A549 (cell line): Measurements from ENCODE around the gene TTC7B. TPM values are rescaled to one million over a fixed set of nuclear protein-coding genes. Genes with fewer than 3 reads are reported as not detected.

Experiments used
- ATAC-seq, 2 experiments: fragments of 200-7000 bp in 1 of 2; fragments of >200 bp in 1 of 2; cut with Nextera tagmentation in 1 of 2; cut with Tn5 transposase in 1 of 2; 3 replicates each; pipeline versions ENCODE4 v1.8.0 to v1.9.1; 2018 to 2020; ENCODE audit warnings: mild to moderate bottlenecking in 1 of 2, moderate library complexity in 1 of 2
- CTCF ChIA-PET: fragments of 300-600 bp; sonication (Branson Sonifier 250); formaldehyde crosslinking; extraction: SDS; loops from one replicate; lab custom pipeline; 2021; ENCODE audit warnings: antibody characterized with exemption, inconsistent platforms; lab: Yijun Ruan, JAX
- POLR2A ChIA-PET: fragments of 350-600 bp; formaldehyde crosslinking; extraction: SDS; loops from one replicate; lab custom pipeline; 2021; ENCODE audit warnings: antibody characterized with exemption, inconsistent platforms; lab: Yijun Ruan, JAX
- DNase-seq, 2 experiments: peaks; one replicate each; pipeline versions ENCODE4 v3.0.0 to v3.0.0-alpha.2; 2011 to 2016; ENCODE audit warnings: low read depth in 1 of 2, low spot score in 1 of 2
- FAIRE-seq: peaks from 2 replicates; lab custom pipeline; 2011; peaks lifted over from hg19 to GRCh38; lab: Jason Lieb, UNC
- H3K27ac ChIP-seq, 2 experiments: fragments of >200 bp; sonication (Bioruptor Twin); formaldehyde crosslinking; 3 replicates each; pipeline ENCODE4 v1.5.1; 2016 to 2017
- H3K4me1 ChIP-seq: fragments of >200 bp; sonication (Bioruptor Twin); formaldehyde crosslinking; 3 replicates; pipeline ENCODE4 v1.6.1; 2016
- H3K4me2 ChIP-seq: fragments of >200 bp; sonication (Bioruptor Twin); formaldehyde crosslinking; 3 replicates; pipeline ENCODE4 v1.6.1; 2016
- H3K4me3 ChIP-seq: fragments of >200 bp; sonication (Bioruptor Twin); formaldehyde crosslinking; 3 replicates; pipeline ENCODE4 v1.5.1; 2016
- H3K9me3 ChIP-seq: fragments of >200 bp; sonication (Bioruptor Twin); formaldehyde crosslinking; 3 replicates; pipeline ENCODE4 v1.6.1; 2016
- CBX8 ChIP-seq: fragments of 200-600 bp; sonication (generic); IDR thresholded peaks from 2 replicates; pipeline ENCODE4 v1.6.1; 2016
- CEBPB ChIP-seq, 2 experiments: fragments of >200 bp in 1 of 2; sonication (Bioruptor Twin) in 1 of 2; formaldehyde crosslinking in 1 of 2; IDR thresholded peaks; 2 replicates each; pipeline ENCODE4 v1.6.1; 2012 to 2016
- CHD2 ChIP-seq: fragments of 150-350 bp; IDR thresholded peaks from 2 replicates; pipeline ENCODE4 v1.6.1; 2014; ENCODE audit warnings: low read length; ENCODE audit not compliant: partially characterized antibody
- EHF ChIP-seq: fragments of 250-450 bp; sonication (Bioruptor Pico); IDR thresholded peaks from 2 replicates; pipeline ENCODE4 v1.5.0; 2020; ENCODE audit warnings: mild to moderate bottlenecking
- EHMT2 ChIP-seq: fragments of 200-600 bp; sonication (generic); IDR thresholded peaks from 2 replicates; pipeline ENCODE4 v1.6.1; 2016; ENCODE audit warnings: antibody characterized with exemption, low read depth, mild to moderate bottlenecking, moderate library complexity
- ELK1 ChIP-seq: fragments of 150-350 bp; IDR thresholded peaks from 2 replicates; pipeline ENCODE4 v1.6.1; 2014; ENCODE audit warnings: low read depth, mild to moderate bottlenecking, low read length
- ESRRA ChIP-seq: fragments of 150-350 bp; IDR thresholded peaks from 2 replicates; pipeline ENCODE4 v1.6.1; 2014; ENCODE audit warnings: mild to moderate bottlenecking, low read length, borderline replicate concordance
- FOSB ChIP-seq: fragments of 250-450 bp; sonication (Bioruptor Pico); IDR thresholded peaks from 2 replicates; pipeline ENCODE4 v1.5.0; 2020; ENCODE audit warnings: mild to moderate bottlenecking, moderate library complexity
- HES2 ChIP-seq: fragments of >200 bp; sonication (Bioruptor Twin); formaldehyde crosslinking; IDR thresholded peaks from 2 replicates; pipeline ENCODE4 v1.6.1; 2016
- HEYL ChIP-seq: fragments of 250-450 bp; sonication (Bioruptor Pico); IDR thresholded peaks from 2 replicates; pipeline ENCODE4 v1.8.0; 2021; ENCODE audit warnings: mild to moderate bottlenecking, moderate library complexity
- HOXA7 ChIP-seq: fragments of 250-450 bp; sonication (Bioruptor Pico); IDR thresholded peaks from 2 replicates; pipeline ENCODE4 v1.5.0; 2020; ENCODE audit warnings: mild to moderate bottlenecking, moderate library complexity
- HOXB13 ChIP-seq: fragments of 250-450 bp; sonication (Bioruptor Pico); IDR thresholded peaks from 2 replicates; pipeline ENCODE4 v1.5.0; 2020; ENCODE audit warnings: low read depth, mild to moderate bottlenecking, moderate library complexity
- MAFK ChIP-seq: fragments of 450-650 bp; IDR thresholded peaks from 2 replicates; pipeline ENCODE4 v1.6.1; 2014; ENCODE audit not compliant: partially characterized antibody
- MAX ChIP-seq: IDR thresholded peaks from 2 replicates; pipeline ENCODE4 v1.6.1; 2012
- NPAS2 ChIP-seq: fragments of 250-450 bp; sonication (Bioruptor Pico); IDR thresholded peaks from 2 replicates; pipeline ENCODE4 v1.8.0; 2022; ENCODE audit warnings: mild to moderate bottlenecking, moderate library complexity, borderline replicate concordance
- NR3C1 ChIP-seq: fragments of >200 bp; sonication (Bioruptor Twin); formaldehyde crosslinking; IDR thresholded peaks from 3 replicates; pipeline ENCODE4 v1.6.1; 2017
- PBX3 ChIP-seq: IDR thresholded peaks from 2 replicates; pipeline ENCODE4 v1.6.1; 2012
- PHF8 ChIP-seq: fragments of 200-600 bp; sonication (generic); IDR thresholded peaks from 2 replicates; pipeline ENCODE4 v1.6.1; 2016; ENCODE audit warnings: low read depth, mild to moderate bottlenecking, antibody characterized with exemption, moderate library complexity, borderline replicate concordance
- POLR2AphosphoS2 ChIP-seq: conservative IDR thresholded peaks from 2 replicates; pipeline ENCODE4 v1.6.1; 2012; ENCODE audit warnings: low read length, improper control_type of control experiment, inconsistent platforms
- REST ChIP-seq: fragments of 200-600 bp; sonication (generic); IDR thresholded peaks from 2 replicates; pipeline ENCODE4 v1.6.1; 2016; ENCODE audit warnings: antibody characterized with exemption, mild to moderate bottlenecking, moderate library complexity
- SMC3 ChIP-seq: fragments of >200 bp; sonication (Bioruptor Twin); formaldehyde crosslinking; IDR thresholded peaks from 3 replicates; pipeline ENCODE4 v1.6.1; 2018; ENCODE audit warnings: inconsistent platforms
- TFCP2L1 ChIP-seq: fragments of 250-450 bp; sonication (Bioruptor Pico); IDR thresholded peaks from 2 replicates; pipeline ENCODE4 v1.5.0; 2021; ENCODE audit warnings: mild to moderate bottlenecking
- USF2 ChIP-seq: fragments of 450-650 bp; IDR thresholded peaks from 2 replicates; pipeline ENCODE4 v1.6.1; 2014; ENCODE audit warnings: antibody characterized with exemption
- ZC3H11A ChIP-seq: fragments of 450-650 bp; IDR thresholded peaks from 2 replicates; pipeline ENCODE4 v1.6.1; 2014; ENCODE audit warnings: antibody characterized with exemption, mild to moderate bottlenecking
- WGBS: methylation state at CpG from one replicate; pipeline ENCODE4 v1.1.6; 2017; ENCODE audit errors: missing lambda C conversion rate; 5-methylcytosine and 5-hydroxymethylcytosine counted together
- polyA plus RNA-seq, 4 experiments: library from polyadenylated mRNA; depleted of rRNA in 3 of 4; stranded (reverse); fragments of >200 nt; fragmentation: RNase III in 1 of 4; extraction: RNeasy Plus Mini Kit Qiagen cat#74134 plus additional on column Dnase treatment in 1 of 4; gene quantifications; 2 replicates in 3 of 4; 3 replicates in 1 of 4; pipeline ENCODE4 v1.2.3, GENCODE V29; 2011 to 2017

TTC7B gene
- polyA plus RNA-seq, 2 of the 4 experiments (the other 2 are of a cell fraction) = 16.6 to 28.0 TPM

- TF ChIP-seq REST (no peak), USF2 (no peak), EHMT2 (no peak), CEBPB (IDR thresholded peaks at IDR 0.05) (no peak), ESRRA (peak; percentile 73; the same call in 1 of the 2 replicates), SMC3 (peak; percentile 84), HES2 (no peak)
Measured at GRCh38 chr14:90758028-90758889, 58.0 kb downstream of the TTC7B start (continued).

- ChIA-PET CTCF (interaction anchor here (0.5 to 5.8 kb wide), 20 partner anchors 8 to 530 kb away, joined by 3 to 49 read pairs (median 3); partner anchors contain the start of gene TTC7B), POLR2A (interaction anchor here (1.0 to 1.4 kb wide), 2 partner anchors 361 to 438 kb away, joined by 3 to 5 read pairs; no protein-coding TSS in a partner anchor)
- DNase-seq (no peak), ATAC-seq (no peak), FAIRE-seq (no peak)
- Histone ChIP-seq H3K4me2 (peak overlapping the region; percentile 74), H3K4me1 (peaks cover 10% of the 10 kb centered on the region; the same call in 2 of the 3 replicates), H3K4me3 (no peak overlapping the region)
- 82% methylated on average over 3 of the region's 3 CpGs for whole genome bisulfite sequencing
- TF ChIP-seq HOXB13 = no peak
- TF ChIP-seq CHD2 = no peak
- TF ChIP-seq NPAS2 (CRISPR knock-in tag) = no peak
- no peak for TF ChIP-seq POLR2AphosphoS2
- no peak for TF ChIP-seq HEYL (CRISPR knock-in tag)
- TF ChIP-seq TFCP2L1 (CRISPR knock-in tag) = no peak
- no peak for TF ChIP-seq PBX3
- TF ChIP-seq CBX8 = no peak
- TF ChIP-seq NR3C1 = no peak
- TF ChIP-seq MAFK = no peak
- no peak for TF ChIP-seq PHF8
- TF ChIP-seq FOSB (CRISPR knock-in tag) = no peak
- TF ChIP-seq SMC3 = no peak
- TF ChIP-seq ELK1 = no peak
- no peak for TF ChIP-seq MAX
- no peak for TF ChIP-seq HOXA7 (CRISPR knock-in tag)
- TF ChIP-seq EHF = no peak
- TF ChIP-seq ZC3H11A = no peak
- TF ChIP-seq, all 56 proteins: peak for 0
- Histone ChIP-seq H3K9me3 (peaks cover under 1% of the 10 kb centered on the region), H3K27ac (no peak overlapping the region)
Measured at GRCh38 chr14:90757452-90757851, 58.8 kb downstream of the TTC7B start.
